ENCODE results near the gene EPHA4.

The EPHA4 gene

GRCh38 chr2:221501210-221501882 lies 70.8 kb downstream of the EPHA4 start:
- no peak for DNase-seq

- no peak for DNase-seq
These were observed 71.4 kb downstream of the EPHA4 start for GRCh38 chr2:221500501-221501209.

- DNase-seq = no peak
These were observed 76.4 kb downstream of the EPHA4 start for GRCh38 chr2:221495731-221496130.

GRCh38 chr2:221494556-221494955 lies 77.5 kb downstream of the EPHA4 start:
- no peak for DNase-seq

GRCh38 chr2:221493391-221493790 lies 78.7 kb downstream of the EPHA4 start:
- DNase-seq = no peak

- no peak for DNase-seq
These were observed 79.5 kb downstream of the EPHA4 start for GRCh38 chr2:221492636-221493035.

GRCh38 chr2:221490506-221491060 lies 81.5 kb downstream of the EPHA4 start:
- DNase-seq = no peak

- DNase-seq = no peak
These were observed 83.8 kb downstream of the EPHA4 start for GRCh38 chr2:221488136-221488807.

- DNase-seq = no peak
These were observed 86.0 kb downstream of the EPHA4 start for GRCh38 chr2:221486106-221486505.

GRCh38 chr2:221485503-221485870 lies 86.6 kb downstream of the EPHA4 start:
- DNase-seq = no peak

- DNase-seq = no peak
These were observed 87.2 kb downstream of the EPHA4 start for GRCh38 chr2:221484761-221485502.

GRCh38 chr2:221482666-221483455 lies 89.2 kb downstream of the EPHA4 start:
- DNase-seq = no peak

- no peak for DNase-seq
These were observed 91.3 kb downstream of the EPHA4 start for GRCh38 chr2:221480821-221481220.

- no peak for DNase-seq
These were observed 91.9 kb downstream of the EPHA4 start for GRCh38 chr2:221480163-221480562.

- no peak for DNase-seq
These were observed 93.6 kb downstream of the EPHA4 start for GRCh38 chr2:221478485-221478863.

- DNase-seq = no peak
These were observed 94.2 kb downstream of the EPHA4 start for GRCh38 chr2:221477714-221478484.

GRCh38 chr2:221476195-221476594 lies 95.9 kb downstream of the EPHA4 start:
- no peak for DNase-seq

GRCh38 chr2:221473451-221473850 lies 98.7 kb downstream of the EPHA4 start:
- DNase-seq = no peak

GRCh38 chr2:221468317-221468716 lies 103.8 kb downstream of the EPHA4 start:
- DNase-seq = no peak

- DNase-seq = no peak
These were observed 104.5 kb downstream of the EPHA4 start for GRCh38 chr2:221467610-221468009.

GRCh38 chr2:221466744-221467143 lies 105.4 kb downstream of the EPHA4 start:
- no peak for DNase-seq

- DNase-seq = no peak
These were observed 106.3 kb downstream of the EPHA4 start for GRCh38 chr2:221465776-221466175.

All from NCI-H1092 (cell line).